ENCODE data around the gene FPGS.

FPGS gene

GRCh38 chr9:127860779-127861178, 58.1 kb downstream of the FPGS start:
- no peak for DNase-seq (ENCODE audit: low spot score)

- no peak for DNase-seq (ENCODE audit: low spot score)
These were observed 59.7 kb downstream of the FPGS start for GRCh38 chr9:127862075-127863011.

DNA sequence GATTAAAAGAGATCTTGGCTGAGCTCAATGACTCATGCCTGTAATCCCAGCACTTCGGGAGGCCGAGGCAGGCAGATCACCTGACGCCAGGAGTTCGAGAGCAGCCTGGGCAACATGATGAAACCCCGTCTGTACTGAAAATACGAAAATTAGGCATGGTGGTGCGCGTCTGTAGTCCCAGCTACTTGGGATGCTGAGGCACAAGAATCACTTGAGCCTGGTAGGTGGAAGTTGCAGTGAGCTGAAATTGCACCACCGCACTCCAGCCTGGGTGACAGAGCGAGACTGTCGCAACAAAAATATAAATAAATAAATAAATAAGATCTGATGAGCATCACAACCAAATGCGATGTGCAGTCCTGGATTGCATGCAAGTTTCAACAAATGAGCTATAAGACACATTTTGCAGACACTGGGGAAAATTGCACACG, 60.5 kb downstream of the FPGS start:
- DNase-seq (ENCODE audit: low spot score): no peak

Data from cerebellar cortex (tissue), 1 donor.